H7 (cell line): Measurements from ENCODE around the gene PPIF. TPM values are rescaled to one million over a fixed set of nuclear protein-coding genes. Genes with fewer than 3 reads are reported as not detected.

Experiments used
- total RNA-seq: library from RNA; depleted of rRNA; stranded (reverse); fragments of >200 nt; shearing (Covaris generic); gene quantifications from 2 replicates; pipeline ENCODE4 v1.2.3, GENCODE V29; 2014; rRNA removed

PPIF gene
- total RNA-seq, 1 experiment from 2014 or later, result 87.5 TPM

Other genes starting within 250 kb of the PPIF start
- 7.5 and 9.0 TPM in 2 replicates for gene ZCCHC24, start 98.2 kb downstream of the PPIF start, total RNA-seq
- gene EIF5AL1, start 165.1 kb downstream of the PPIF start, total RNA-seq, result 0.73 and 0.74 TPM in 2 replicates
- not detected in 2 replicates for gene SFTPA2, start 212.9 kb downstream of the PPIF start, total RNA-seq